ENCODE results near the gene ONECUT3. TPM values are rescaled to one million over a fixed set of nuclear protein-coding genes. Genes with fewer than 3 reads are reported as not detected.

The ONECUT3 gene
- total and polyA plus RNA-seq, 9 of the 15 experiments (the other 6 are each of a cell fraction or from before 2014, with no cell fraction given): not detected

- TF ChIP-seq MEF2A (IDR thresholded peaks at IDR 0.05; ENCODE audit: control insufficient read depth, low read depth, low read length): no peak
- no peak for TF ChIP-seq SNAPC5 (CRISPR knock-in tag; IDR thresholded peaks at IDR 0.05)
- no peak for TF ChIP-seq TCF15 (CRISPR knock-in tag; IDR thresholded peaks at IDR 0.05)
- no peak for TF ChIP-seq FOS (IDR thresholded peaks at IDR 0.05; ENCODE audit: extremely low read depth, insufficient read length)
- no peak for TF ChIP-seq NCOA2 (IDR thresholded peaks at IDR 0.05; ENCODE audit: partially characterized antibody in 2 of 2)
- TF ChIP-seq CGGBP1 (CRISPR knock-in tag; IDR thresholded peaks at IDR 0.05): no peak
- TF ChIP-seq SRSF7 (optimal IDR thresholded peaks at IDR 0.05; ENCODE audit: low read depth, low read length): no peak
- TF ChIP-seq WHSC1 (IDR thresholded peaks at IDR 0.05; ENCODE audit: low read length): no peak
Observed at GRCh38 chr19:1761528-1762242, 8.4 kb downstream of the ONECUT3 start (continued).
